K562 (cell line): ENCODE data around the gene GMDS. TPM values are rescaled to one million over a fixed set of nuclear protein-coding genes. Genes with fewer than 3 reads are reported as not detected.

Experiments
- ZNF324 ChIP-seq: fragments of 250-450 bp; sonication (Bioruptor Pico); IDR thresholded peaks from 2 replicates; pipeline ENCODE4 v1.4.0; 2020; ENCODE audit warnings: mild to moderate bottlenecking
- polyA plus RNA-seq, 8 experiments: library from polyadenylated mRNA; depleted of rRNA in 4 of 8; stranded (reverse) in 5 of 8; unstranded in 3 of 8; fragments of >200 nt; fragmentation: Nextera tagmentation in 2 of 8; fragmentation: Illumina TruSeq in 1 of 8; extraction: Ambion mirVana in 2 of 8; extraction: Trizol in 1 of 8; gene quantifications; 2 replicates each; pipeline versions ENCODE4 v1.2.1 to v1.2.3, GENCODE V29; 2011 to 2014; ENCODE audit warnings: inconsistent platforms in 1 of 8, missing spikeins in 1 of 8
- total RNA-seq, 7 experiments: library from RNA; depleted of rRNA in 6 of 7; stranded (reverse); fragments of >200 nt in 6 of 7; fragmentation: Illumina TruSeq in 2 of 7; extraction: Trizol in 2 of 7; gene quantifications; 2 replicates each; pipeline versions ENCODE4 v1.2.1 to v1.2.3, GENCODE V29; 2011 to 2021; ENCODE audit warnings: low replicate concordance in 1 of 7
- TF ChIP-seq, protein P1 (sequence below): sonication (generic); formaldehyde crosslinking; IDR thresholded peaks from 2 replicates; pipeline ENCODE4 v1.8.0; 2022; ENCODE audit warnings: missing genetic modification reagents, mild to moderate bottlenecking, borderline replicate concordance
- TF ChIP-seq, protein P2 (sequence below), 3 experiments: fragments of 200-800 bp in 1 of 3; sonication (Bioruptor generic) in 1 of 3; sonication (generic) in 1 of 3; formaldehyde crosslinking in 1 of 3; IDR thresholded peaks; 2 replicates each; pipeline versions ENCODE4 v1.6.1 to v1.8.0; 2016 to 2022; ENCODE audit warnings: mild to moderate bottlenecking in 2 of 3, missing compliant biosample characterization in 2 of 3, missing genetic modification characterization in 2 of 3, missing genetic modification reagents in 1 of 3
- TF ChIP-seq, protein P3 (sequence below): fragments of 450-650 bp; IDR thresholded peaks from 2 replicates; pipeline ENCODE4 v1.6.1; 2018; ENCODE audit warnings: mild to moderate bottlenecking, low read depth; ENCODE audit not compliant: partially characterized antibody
- TF ChIP-seq, protein P4 (sequence below): fragments of 250-450 bp; sonication (Bioruptor Pico); IDR thresholded peaks from 2 replicates; pipeline ENCODE4 v1.4.0; 2020; ENCODE audit warnings: borderline replicate concordance

The GMDS gene
- total and polyA plus RNA-seq, 9 of the 15 experiments (the other 6 are each of a cell fraction or from before 2014, with no cell fraction given), result 0.48 to 31.8 (median 13.4) TPM

DNA sequence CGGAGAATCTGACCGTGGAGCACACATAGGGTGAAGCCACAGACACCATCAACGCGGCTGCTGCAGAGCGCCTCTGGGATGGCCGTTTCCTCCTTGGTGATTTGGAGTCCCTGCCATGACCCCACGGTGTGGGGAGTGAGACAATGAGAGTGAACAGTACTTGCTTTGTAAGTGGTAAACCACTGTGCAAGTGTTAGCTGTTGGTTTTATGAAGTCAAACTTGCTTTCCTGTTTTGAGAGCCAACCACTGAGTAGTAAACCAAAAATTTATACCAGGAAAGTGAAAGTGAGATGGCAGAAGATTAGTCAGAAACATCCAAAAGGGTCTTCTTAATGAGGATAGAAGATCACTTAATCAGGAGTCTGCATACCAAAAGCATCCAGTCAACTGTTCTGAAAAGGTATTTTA lies 475.0 kb downstream of the GMDS start (continued):
- TF ChIP-seq, protein P1, sequence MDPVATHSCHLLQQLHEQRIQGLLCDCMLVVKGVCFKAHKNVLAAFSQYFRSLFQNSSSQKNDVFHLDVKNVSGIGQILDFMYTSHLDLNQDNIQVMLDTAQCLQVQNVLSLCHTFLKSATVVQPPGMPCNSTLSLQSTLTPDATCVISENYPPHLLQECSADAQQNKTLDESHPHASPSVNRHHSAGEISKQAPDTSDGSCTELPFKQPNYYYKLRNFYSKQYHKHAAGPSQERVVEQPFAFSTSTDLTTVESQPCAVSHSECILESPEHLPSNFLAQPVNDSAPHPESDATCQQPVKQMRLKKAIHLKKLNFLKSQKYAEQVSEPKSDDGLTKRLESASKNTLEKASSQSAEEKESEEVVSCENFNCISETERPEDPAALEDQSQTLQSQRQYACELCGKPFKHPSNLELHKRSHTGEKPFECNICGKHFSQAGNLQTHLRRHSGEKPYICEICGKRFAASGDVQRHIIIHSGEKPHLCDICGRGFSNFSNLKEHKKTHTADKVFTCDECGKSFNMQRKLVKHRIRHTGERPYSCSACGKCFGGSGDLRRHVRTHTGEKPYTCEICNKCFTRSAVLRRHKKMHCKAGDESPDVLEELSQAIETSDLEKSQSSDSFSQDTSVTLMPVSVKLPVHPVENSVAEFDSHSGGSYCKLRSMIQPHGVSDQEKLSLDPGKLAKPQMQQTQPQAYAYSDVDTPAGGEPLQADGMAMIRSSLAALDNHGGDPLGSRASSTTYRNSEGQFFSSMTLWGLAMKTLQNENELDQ, result no peak
- TF ChIP-seq, protein P2, sequence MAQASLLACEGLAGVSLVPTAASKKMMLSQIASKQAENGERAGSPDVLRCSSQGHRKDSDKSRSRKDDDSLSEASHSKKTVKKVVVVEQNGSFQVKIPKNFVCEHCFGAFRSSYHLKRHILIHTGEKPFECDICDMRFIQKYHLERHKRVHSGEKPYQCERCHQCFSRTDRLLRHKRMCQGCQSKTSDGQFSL (CRISPR knock-in tag; IDR thresholded peaks at IDR 0.05), result no peak
- TF ChIP-seq, protein P2 (tag; IDR thresholded peaks at IDR 0.05), result no peak
- TF ChIP-seq, protein P3, sequence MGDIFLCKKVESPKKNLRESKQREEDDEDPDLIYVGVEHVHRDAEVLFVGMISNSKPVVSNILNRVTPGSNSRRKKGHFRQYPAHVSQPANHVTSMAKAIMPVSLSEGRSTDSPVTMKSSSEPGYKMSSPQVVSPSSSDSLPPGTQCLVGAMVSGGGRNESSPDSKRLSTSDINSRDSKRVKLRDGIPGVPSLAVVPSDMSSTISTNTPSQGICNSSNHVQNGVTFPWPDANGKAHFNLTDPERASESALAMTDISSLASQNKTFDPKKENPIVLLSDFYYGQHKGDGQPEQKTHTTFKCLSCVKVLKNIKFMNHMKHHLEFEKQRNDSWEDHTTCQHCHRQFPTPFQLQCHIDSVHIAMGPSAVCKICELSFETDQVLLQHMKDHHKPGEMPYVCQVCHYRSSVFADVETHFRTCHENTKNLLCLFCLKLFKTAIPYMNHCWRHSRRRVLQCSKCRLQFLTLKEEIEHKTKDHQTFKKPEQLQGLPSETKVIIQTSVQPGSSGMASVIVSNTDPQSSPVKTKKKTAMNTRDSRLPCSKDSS, result no peak
- TF ChIP-seq, protein P4, sequence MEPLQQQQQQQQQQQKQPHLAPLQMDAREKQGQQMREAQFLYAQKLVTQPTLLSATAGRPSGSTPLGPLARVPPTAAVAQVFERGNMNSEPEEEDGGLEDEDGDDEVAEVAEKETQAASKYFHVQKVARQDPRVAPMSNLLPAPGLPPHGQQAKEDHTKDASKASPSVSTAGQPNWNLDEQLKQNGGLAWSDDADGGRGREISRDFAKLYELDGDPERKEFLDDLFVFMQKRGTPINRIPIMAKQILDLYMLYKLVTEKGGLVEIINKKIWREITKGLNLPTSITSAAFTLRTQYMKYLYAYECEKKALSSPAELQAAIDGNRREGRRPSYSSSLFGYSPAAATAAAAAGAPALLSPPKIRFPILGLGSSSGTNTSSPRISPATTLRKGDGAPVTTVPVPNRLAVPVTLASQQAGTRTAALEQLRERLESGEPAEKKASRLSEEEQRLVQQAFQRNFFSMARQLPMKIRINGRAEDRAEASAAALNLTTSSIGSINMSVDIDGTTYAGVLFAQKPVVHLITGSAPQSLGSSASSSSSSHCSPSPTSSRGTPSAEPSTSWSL (CRISPR knock-in tag), result no peak
- TF ChIP-seq ZNF324, result no peak
- TF ChIP-seq, all 486 proteins: peak for 0
